GM04503 (cell line): ENCODE measurements around the gene LYPD6B.
A peak's percentile ranks its signal among the peaks of the same experiment; 100 is the strongest.

Source experiments
- DNase-seq: peaks from one replicate; pipeline ENCODE4 v3.0.0-alpha.2; 2012; ENCODE audit warnings: low read depth

The LYPD6B gene

DNA sequence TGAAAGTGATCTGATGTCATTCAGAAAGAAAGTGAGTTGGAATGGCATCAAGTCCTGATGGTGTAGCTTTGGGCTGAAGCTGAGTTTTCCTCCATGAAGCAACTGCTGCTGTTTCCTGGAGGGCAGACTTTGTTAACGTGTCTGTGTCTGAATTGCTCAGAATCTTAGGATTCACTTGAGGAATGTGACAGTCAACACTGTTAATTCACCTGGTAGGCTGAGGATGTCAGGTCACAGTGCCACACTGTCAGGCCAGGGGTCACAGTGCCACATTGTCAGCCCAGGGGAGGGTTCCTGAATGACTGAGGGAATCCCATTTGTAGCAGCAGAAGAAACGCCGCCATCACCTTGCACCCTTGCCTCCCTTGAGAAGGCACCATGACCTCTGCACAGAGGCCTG, 39.4 kb downstream of the LYPD6B start:
- no peak for DNase-seq

DNA sequence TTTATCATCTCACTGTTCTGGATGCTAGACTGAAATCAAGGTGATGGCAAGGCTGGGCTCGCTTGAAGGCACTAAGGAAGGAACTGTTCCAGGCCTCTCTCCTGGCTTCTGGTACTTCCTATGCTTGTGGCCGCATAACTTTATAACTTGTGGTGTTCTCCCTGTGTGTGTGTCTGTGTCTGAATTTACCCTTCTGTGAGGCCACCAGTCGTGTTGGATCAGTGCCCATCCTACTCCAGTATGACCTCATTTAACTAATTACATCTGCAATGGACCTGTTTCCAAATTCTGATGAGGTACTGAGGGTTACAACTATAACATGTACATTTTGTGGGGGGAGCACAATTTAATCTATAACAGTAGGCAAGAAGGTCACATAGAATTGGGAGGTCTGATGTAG, 41.6 kb downstream of the LYPD6B start:
- no peak for DNase-seq

DNA sequence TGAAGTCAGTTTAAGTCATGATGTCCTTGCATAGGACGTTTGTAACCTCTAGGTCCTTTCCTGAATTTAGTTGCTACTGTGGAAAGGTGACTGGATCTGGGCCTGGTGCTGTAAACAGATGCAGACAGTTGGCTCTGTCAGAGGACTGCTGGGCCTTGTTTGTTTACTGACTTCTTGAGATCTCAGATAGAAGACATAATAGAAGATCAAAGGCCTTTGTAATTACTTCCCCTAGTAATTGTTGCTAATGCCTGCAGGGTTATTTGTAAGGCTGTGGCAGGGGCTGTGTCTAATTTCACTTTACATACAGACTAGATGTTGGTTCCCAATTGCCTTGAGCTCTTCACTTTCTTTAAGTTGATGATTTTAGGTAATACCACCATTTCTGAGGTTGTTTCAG, 42.5 kb downstream of the LYPD6B start:
- DNase-seq, result no peak

DNA sequence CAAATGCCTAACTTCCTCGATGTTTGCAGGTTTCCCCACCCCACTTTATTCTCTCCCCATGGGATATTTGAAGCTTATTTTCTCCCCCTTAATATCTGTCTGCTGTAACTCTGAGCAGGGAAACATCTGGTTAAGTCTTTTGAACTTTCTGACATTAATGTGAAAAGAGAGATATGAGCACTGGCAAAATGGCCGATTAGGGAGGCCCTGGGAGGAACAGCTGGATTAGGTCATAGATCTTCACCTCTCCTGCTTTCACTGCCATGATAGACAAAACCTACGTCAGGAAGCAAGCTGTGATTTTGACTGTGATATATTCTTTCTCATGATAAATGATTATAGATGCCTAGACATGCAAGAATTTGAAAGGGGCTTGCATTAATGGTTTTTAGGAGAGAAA, 43.6 kb downstream of the LYPD6B start:
- no peak for DNase-seq

DNA sequence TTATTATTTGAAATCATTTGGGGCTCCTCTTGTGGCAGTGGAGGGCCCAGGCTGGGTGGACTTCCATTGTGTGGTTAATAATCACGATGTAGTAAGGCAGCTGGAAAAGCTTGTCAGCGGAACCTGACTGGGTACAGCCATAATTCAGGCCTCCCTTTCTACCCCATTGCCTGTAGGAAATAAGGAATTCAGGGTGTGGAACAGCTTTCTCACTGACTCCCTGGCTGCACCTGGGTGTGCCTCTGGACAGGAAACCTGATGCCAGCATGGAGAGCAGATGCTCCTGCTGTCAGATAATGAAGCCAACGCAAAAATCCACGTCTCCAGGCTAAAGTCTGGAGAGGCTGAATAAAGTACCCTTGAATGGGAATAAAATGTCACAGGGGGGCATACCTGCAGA, 44.2 kb downstream of the LYPD6B start:
- DNase-seq, result no peak

DNA sequence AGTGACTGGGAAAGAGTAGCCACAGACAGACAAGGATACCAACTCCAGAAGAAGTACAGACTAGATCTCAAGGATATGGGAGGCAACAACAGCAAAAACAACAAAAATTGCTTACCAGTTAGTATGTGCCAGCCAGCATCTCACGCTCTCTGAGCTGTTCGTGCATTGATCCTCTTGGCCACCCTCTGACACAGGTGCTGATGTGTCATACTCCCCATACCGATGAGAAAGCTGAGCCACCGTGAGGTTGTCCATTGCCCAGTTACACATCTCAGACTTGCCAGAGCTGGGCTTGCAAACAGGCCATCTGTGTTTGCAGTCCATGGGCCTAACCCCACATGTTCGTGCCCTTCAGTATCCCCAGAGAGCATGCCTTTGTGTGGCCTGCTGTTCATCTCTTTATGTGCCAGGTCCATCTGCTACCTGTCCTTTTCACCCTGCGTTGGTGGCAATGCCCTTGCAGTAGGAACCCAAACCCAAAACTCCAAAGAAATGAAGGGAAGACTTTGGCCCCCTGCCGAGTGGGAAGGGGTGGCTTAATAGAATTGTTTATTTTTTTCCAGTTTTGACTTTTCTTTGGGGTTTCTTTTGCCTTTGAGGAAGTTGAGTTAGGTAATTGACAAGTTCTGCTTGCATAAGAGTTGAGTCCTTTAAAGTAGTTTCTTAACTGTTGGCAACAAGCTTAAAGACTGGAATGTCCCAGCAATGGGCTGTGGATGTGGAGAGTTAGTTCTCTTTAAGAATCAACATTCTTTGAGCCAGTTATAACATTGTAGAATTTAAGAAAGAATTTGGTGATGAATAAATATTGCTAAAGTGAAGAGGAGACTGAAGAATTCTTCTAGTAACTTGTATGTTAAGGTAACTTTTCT, 46.7 kb downstream of the LYPD6B start:
- peak; percentile 61 for DNase-seq

DNA sequence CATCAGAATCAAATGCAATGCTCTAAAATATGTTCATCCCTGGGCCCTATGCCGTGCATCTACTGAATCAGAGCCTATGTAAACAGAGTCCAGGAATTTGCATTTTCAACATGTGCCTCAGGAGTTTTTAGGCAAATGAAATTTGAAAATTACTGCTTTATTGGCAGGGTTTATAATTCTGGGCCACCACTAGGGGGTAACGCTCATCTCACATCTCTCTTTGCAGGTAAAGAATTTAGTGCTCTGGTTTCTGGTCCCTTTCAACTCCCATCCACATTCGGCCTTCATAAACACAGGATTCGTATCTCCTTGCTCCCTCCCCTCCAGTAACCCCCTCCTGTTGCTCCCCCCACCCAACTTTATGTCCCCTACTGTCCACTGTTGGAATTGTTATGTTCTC, 49.3 kb downstream of the LYPD6B start:
- no peak for DNase-seq

DNA sequence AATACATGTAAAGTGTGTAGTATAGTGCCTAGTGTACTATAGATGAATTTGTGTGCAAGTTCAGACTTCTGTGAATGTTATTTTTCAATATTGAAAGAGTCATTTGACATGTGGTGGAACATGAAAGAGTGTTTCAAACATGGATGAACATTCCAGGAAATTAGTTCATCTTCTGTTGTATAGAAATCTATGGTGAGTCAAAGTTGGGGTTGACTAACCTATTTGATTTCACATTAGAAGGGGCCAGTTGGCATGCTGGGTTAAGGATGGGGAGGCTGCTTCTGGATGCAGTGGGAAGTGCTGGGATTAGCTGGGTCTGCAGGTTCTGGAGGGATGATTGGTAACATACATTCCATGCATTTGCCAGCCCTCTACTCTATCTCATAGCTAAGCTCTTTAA, 50.6 kb downstream of the LYPD6B start:
- DNase-seq, result no peak

DNA sequence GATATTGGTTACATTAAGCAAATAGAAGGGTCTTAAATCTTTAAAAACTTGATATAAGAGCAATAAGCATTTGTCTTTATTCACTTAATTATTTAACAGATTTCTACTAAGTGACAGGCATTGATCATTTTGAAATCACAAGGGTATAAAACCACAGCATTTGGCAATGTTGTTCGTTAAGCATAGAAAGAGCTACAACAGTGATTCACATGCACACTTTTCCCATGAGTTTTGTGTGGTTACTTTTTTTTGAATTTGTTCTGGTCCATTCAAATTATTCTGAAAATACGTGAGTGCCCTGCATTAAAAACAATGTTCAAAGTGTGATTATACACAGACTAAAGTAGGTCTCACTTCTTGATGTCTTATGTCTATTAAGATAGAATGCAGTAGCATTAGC, 52.2 kb downstream of the LYPD6B start:
- peak; percentile 57 for DNase-seq

DNA sequence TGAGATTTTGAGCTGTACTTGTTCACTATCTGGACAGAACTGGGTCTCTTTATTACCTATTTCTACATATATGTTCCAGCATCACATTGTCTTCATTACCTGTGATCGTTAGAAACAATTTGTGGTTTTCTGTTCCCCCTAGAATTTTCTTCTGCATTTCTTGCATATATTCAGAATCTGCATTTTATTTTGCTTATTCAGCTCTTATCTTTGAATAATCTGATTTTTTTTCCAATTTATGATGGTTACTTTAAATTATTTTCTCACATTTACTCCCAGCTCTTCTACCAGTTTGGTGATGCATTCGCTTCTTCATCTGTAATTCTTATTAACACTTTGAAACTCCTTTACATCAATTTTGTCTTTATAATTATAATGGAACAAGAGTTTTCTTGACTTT, 55.1 kb downstream of the LYPD6B start:
- no peak for DNase-seq

DNA sequence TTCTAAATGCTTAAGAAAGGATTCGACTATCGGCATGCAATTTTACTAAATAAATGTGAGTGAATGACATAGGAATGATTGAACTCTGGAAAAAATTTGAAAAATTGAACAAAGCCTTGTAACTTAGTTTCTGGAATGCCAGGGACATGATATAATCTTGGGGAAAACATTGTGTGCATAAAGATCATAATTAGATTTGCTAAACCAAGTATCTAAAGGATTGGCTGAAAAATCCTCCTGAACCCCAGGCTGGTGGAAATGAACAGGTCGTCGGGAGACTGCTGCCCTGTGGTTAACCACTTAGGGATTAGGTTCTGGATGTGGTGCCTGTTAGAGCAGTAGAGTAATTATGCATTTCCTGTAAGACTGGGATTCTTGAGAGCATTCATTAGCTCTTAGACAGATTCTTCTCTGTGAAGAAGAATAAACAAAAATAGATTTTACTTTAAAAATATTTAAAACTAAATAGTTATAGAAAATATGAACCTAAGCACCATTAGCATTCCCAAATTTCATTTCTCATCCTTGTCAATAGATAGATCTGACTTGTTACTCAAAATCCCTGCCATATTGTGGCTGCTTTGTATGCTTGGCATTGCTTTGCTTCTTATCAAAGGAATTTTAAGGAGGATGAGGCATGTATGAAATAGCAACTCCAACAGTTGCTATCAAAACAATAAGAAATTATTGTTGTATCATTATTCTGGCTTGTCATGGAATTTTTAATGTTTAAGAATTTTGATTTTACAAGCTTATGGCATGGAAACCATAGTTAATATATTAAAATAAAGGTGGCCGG, 55.9 kb downstream of the LYPD6B start:
- DNase-seq, result peak; percentile 96

DNA sequence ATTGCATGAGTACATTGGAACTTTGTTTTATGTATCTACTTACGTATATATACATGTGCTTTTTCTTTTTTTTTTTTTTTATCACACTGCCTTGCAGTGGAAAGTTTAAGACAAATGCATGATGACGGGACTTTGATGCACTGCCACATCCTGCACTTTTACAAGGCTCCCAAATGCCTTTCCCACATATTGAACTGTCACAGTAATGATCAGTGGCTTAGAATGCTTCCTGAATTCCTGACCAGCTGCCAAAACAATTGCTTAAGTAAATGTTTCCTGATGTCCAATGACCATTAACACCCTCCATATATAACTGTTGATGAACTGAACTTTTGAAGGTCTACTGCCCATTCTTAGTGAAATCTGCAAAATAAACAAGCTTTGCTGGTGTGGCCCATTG, 60.2 kb downstream of the LYPD6B start:
- peak; percentile 98 for DNase-seq

DNA sequence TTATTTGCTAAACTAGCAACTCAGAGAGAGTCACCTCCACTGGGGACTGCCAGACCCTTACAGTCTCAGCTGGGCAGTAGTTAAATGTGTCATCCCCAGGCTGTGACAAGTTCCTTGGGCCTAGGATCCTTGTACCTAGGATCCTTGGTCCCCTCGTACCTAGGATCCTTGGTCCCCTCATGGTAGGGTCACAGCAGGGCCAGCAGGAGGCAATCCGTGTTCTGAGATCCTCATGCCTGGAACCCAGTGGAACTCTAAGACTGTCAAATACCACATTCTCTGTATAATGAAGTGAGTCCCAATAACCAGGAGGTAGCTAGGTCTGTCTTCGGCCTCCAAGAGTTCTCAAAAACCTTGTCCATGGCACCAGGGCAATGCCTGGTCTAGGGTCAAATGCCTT, 60.8 kb downstream of the LYPD6B start:
- no peak for DNase-seq

DNA sequence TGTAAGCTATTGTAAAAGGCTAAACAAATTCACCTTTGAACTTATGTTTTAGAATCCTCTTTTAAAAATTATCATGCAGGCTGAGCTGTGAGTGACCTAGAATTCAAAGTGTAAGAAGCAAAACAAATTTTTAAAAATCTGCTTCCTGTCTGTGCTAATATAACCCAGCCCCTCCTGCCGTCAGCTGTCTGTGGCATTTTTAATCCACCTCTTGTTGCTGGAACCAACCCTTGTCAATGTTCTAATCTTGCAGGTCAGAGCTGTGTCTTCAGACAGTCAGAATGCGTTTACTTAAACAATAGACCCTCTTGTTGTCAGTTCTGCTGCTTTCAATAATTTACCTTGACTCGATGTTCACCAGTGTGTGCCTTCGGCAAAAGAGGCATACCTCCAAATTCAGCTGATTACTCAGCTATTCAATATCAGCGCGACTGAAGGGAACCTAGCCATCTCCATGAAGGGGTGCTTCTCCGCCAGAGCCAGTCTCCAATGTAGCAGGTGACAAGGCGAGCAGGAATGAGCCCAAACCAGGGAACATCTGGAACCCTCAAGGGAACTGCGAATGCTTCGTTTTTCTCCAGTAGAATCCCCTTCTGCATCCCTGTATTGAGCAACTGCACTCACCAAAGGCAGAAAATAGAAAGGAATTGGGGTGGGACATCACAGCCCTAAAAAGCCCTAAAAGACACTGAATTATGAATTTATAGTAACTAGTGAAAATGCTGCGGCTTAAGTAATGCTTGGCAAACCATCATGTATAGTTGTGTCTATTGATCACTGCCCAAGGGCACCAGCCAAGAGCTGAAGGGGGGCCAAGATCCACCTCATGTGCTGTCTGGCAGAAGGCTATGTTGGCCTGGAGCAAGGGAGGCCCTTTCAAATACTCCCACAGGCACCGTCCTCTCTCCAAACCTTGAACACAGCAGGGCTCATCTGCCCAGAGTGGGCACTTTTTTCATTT, 62.5 kb downstream of the LYPD6B start:
- peak; percentile 57 for DNase-seq

DNA sequence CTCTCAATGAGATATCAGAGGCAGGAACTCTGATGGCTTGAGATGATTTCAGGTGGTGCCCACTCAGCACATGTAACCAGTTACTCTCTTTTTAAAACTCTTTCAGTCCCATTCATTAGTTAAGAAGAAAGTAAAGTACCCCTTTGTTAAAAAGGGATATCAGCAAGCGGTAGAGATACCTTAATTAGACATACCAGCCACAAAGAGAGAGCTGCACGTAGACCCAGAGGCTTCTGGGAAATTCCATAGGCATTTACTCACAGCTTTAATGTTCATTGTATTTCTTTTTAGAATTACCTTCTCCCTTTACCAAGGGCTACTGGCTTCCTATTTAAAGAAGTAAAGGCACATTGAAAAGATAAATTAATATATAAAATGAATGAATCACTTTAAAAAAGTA, 63.3 kb downstream of the LYPD6B start:
- DNase-seq, result no peak

DNA sequence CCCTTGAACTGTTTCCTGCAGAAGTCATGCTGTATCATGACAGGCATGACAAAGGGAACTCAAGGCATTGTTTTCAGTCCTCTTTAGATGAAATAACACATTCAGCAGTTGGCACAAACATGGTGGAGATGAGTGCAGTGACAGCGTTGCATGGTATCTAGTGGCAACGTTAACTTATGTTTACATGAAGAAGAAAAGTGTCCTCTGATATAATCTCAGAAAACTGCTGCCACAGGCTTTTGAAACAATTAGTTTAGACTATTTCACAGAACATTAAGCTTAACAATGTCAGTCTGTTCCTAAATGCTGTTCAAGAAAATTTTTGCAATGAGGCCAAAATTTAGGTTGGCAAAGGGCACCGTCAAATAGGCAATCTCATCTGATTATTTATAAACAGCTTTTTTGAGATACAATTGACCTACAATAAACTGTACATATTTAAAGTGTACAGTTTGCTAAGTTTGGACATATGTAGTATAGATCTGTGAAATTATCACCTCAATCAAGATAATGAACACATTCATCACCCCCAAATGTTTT, 64.7 kb downstream of the LYPD6B start:
- DNase-seq, result no peak

DNA sequence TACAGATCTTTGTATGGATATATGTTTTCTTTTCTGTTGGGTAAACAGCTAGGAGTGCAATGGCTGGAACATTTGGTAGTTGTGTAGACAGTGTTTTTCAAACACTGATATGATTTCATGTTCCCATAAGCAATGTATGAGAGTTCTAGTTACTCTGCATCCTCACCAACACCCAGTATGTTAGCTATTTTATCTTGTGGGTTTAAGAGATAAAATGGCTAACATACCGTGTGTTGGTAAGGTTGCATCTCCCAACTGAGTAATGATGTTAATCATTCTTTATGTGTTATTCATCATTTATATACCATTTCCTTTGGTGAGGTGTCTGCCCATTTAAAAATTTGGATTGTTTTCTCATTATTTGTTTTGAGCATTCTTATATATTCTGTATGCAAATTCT, 65.7 kb downstream of the LYPD6B start:
- DNase-seq, result no peak

DNA sequence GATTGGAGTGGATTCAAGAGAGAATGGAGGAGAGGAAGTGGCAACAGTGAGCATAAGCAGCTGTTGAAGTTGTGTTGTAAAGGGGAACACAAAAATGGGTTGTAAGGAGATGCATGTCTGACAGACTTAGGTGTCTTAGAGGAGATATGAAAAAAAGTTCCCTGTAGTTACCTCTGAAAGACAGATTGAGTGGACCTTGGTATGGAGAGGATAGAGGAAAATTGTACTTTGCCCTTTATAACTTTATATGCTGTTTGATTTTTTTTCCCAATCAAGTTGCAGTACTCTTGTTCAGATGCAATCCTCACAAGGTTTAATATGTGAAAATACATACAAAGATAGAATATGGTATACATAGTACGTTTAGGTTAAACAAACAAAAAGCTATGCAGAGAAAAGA, 73.6 kb downstream of the LYPD6B start:
- DNase-seq, result no peak

DNA sequence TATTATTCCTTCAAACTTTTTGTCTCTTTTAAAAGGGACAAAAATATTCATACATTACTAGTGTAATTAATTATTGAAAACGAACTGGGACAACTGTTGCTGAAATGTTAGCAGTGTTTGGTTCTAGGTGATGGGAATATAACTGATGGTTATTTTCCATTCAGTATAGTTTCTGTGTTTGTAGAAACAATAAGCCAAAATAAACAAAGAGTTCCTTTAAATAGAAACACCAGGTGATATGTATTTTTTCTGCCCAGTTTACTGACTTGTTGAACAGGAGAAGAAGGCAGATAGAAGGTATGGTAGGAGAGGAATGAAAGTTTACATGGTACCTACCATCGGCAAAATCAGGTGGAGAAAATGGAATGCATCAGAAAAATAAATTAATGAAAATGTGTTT, 74.2 kb downstream of the LYPD6B start:
- no peak for DNase-seq

DNA sequence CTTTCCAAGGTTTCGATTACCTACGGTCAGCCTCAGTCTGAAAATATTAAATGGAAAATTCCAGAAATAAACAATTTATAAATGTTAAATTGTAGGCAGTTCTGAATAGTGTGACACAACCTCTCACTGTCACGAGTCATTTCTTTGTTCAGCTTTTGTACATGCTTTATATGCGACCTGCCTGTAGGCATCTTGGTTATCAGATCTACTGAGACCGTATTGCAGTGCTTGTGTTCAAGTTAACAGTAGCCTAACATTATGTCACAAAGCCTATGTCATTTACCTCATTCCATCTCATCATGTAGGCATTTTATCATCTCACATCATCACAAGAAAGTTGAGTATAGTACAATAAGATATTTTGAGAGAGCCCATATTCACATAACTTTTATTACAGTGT, 77.3 kb downstream of the LYPD6B start:
- no peak for DNase-seq

DNA sequence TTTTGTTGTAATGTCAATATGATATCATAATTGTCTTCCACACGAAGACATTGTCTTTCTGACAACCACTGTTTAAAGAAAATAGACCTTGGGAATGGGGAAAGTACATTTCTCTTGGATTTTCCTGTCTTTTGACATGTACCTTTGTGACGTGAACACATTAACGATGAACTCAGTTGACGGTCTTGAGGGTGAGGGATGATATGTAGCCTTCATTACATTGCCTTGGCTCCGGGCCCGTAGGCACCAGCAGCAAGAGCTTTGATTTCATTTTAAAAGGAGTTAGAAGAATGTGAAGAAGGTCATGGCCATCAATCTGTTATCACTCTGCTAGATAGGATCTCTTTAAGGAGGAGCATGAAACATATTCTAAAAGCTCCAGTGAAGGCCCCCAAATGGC, 80.9 kb downstream of the LYPD6B start:
- DNase-seq, result no peak

DNA sequence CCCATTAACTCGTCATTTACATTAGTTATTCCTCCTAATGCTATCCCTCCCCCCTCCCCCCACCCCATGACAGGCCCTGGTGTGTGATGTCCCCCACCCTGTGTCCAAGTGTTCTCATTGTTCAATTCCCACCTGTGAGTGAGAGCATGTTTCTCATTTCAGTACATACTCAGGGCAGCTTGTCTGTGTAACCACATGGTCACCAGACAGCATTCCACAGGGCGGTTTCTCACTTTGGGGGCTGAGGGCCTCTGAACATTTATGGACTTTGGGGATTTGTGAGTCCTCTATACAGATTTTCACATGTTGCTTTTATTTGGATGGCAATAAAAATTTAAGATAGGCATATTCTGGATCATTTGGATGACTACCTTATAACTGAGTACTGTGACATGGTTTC, 84.0 kb downstream of the LYPD6B start:
- no peak for DNase-seq
